Stimulated activated CD4-positive, alpha-beta T cell treated with anti-CD3 and anti-CD28 coated beads, Interleukin-4, amount 100 ng/mL, for 24 hours (primary cell): Measurements from ENCODE around the gene MEAF6.

Experiments used
- DNase-seq: peaks from one replicate; pipeline ENCODE4 v3.0.0-alpha.2; 2020

Gene MEAF6

GRCh38 chr1:37472281-37472680, 42.3 kb downstream of the MEAF6 start:
- no peak for DNase-seq

GRCh38 chr1:37471345-37472231, 43.0 kb downstream of the MEAF6 start:
- DNase-seq: no peak

- no peak for DNase-seq
These were observed 45.2 kb downstream of the MEAF6 start for GRCh38 chr1:37469386-37469785.

DNA sequence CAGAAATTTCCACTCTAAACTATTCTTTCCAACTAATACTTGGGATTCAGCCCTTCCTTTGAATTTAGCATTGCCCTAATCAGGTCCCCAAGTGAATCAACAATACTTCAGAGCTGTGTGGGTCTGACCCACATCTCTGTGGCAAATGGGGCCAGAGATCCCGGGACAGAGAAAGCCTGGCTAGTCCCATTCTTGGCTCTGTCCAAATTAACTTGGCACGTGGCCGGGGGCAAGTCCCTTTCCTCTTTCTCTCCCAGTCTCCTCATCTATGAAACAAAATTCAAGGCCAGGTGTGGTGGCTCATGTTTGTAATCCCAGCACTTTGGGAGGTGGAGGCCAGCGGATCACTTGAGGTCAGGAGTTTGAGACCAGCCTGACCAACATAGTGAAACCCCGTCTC, 46.5 kb downstream of the MEAF6 start:
- no peak for DNase-seq

GRCh38 chr1:37465593-37466517, 48.7 kb downstream of the MEAF6 start:
- DNase-seq: no peak

- DNase-seq: no peak
These were observed 50.1 kb downstream of the MEAF6 start for GRCh38 chr1:37464443-37464842.

- no peak for DNase-seq
These were observed 52.7 kb downstream of the MEAF6 start for GRCh38 chr1:37461698-37462436.

DNA sequence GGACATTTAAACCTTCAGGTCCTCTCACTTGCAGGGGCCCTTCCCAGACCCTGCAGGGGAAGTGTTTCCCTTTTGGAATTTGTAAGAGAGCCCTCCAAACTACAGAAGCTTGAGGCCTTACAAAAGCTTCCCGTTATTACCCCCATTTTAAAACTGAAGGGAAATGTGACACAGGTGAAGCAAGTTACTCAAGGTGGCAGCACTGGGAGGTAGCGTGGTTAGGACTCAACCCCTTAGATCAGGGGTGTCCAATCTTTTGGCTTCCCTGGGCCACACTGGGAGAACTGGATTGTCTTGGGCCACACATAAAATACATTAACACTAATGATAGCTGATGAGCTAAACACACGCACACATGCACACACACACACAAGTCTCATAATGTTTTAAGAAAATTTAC, 56.0 kb downstream of the MEAF6 start:
- DNase-seq: no peak

DNA sequence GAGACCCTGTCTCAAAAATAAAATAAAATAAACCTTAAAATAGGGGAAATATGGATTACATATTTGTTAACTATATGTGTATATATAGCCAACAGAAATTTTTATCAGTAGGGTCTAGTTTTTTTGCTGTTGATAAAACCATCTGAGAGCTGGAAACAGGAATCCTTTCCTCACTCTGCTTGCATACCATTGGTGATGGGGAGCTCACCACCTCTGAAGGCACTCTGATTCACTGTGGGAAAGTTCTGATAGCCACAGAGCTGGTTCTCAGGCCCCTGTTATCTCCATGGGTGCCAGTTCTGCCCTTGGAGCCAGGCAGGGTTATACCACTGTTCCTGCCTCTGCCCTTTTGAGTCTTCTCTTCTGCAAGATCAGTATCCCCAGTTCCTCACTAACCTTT, 58.0 kb downstream of the MEAF6 start:
- no peak for DNase-seq

DNA sequence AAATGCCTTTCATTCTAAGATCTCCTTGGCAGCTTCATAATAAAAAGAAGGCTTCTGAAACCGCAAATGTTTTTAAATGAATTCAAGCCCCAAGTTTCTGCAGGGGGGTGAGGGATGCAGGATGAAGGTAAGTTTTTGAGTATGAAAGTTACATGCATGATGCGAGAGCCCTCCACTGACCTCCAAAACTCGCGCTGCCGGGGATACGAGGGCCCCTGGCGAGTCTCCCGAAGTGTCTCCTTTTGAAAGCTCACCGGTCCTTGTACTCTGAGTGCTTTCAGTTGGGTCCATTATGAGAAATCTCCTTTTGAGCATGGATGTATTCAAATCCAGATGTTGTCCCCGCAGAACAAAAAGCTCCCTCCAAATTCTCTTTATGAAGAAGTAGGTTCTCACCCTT, 59.0 kb downstream of the MEAF6 start:
- DNase-seq: no peak

GRCh38 chr1:37453647-37454046, 60.9 kb downstream of the MEAF6 start:
- no peak for DNase-seq

DNA sequence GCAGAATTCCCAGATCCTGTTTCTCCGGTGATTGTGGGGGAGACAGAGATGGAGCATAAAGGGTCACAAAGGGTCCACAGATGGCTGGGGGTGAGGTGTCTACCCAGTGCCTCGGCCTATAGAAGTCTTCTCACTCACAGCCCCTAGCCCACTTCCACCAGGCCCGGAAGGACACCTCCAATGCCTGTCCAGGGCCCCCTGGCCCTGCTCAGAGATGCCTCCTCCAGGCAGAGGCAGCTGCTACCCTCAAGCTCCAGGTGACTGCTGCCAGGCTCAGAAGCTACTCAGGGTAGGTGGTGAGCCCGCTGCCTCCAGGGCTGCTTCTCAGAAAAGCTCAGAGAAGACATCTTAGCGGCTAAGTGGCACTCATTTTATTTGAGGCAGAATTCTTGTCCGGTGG, 62.1 kb downstream of the MEAF6 start:
- no peak for DNase-seq

- DNase-seq: no peak
These were observed 64.6 kb downstream of the MEAF6 start for GRCh38 chr1:37449936-37450335.

GRCh38 chr1:37448691-37449417, 65.7 kb downstream of the MEAF6 start:
- no peak for DNase-seq

DNA sequence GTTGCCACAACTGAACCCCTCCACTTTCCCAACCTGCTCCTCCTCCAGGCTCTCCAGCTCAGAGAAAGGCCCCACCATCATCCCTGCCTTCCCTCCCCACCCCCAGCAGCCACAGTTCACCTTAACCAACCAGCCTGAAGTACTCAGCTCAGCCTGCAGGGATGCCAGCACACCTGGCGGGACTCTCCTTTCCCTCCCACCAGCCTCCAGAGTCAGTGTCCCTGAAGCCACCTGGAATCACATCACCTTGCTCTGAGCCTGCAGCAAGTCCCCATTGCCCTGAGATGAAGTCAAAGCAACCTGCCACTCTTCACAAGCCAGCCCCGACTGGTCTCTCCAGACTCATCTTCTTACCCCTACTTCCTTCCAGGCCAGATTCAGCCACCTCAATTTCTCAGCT, 66.4 kb downstream of the MEAF6 start:
- DNase-seq: no peak

GRCh38 chr1:37446874-37447273, 67.7 kb downstream of the MEAF6 start:
- DNase-seq: no peak

- DNase-seq: no peak
These were observed 71.9 kb downstream of the MEAF6 start for GRCh38 chr1:37442644-37443043.
